Panc1 (cell line): ENCODE measurements around the gene BSND. TPM values are rescaled to one million over a fixed set of nuclear protein-coding genes. Genes with fewer than 3 reads are reported as not detected.

Experiments used
- ATAC-seq: fragments of 200-7000 bp; cut with Tn5 transposase; 2 replicates; pipeline ENCODE4 v1.9.1; 2020; ENCODE audit warnings: mild to moderate bottlenecking, moderate library complexity
- BruUV-seq: library from RNA; stranded (reverse); fragments of 400-500 nt; replicated peaks from 2 replicates; lab custom pipeline; 2021; lab: Mats Ljungman, UMichigan
- CTCF ChIA-PET: fragments of 300-600 bp; sonication (Branson Sonifier 250); formaldehyde crosslinking; loops from one replicate; lab custom pipeline; 2022; ENCODE audit warnings: antibody characterized with exemption; lab: Charles Lee
- POLR2A ChIA-PET: fragments of 300-600 bp; sonication (Branson Sonifier 250); formaldehyde crosslinking; loops from one replicate; lab custom pipeline; 2022; ENCODE audit warnings: antibody characterized with exemption; lab: Charles Lee
- DNase-seq: peaks from one replicate; pipeline ENCODE4 v3.0.0-alpha.2; 2010; ENCODE audit warnings: low read depth, low spot score
- H3K27ac ChIP-seq: 2 replicates; pipeline ENCODE4 v1.5.1; 2011; ENCODE audit warnings: mild to moderate bottlenecking, low read length, inconsistent platforms
- H3K27me3 ChIP-seq: fragments of 200-500 bp; sonication (Bioruptor generic); 2 replicates; pipeline ENCODE4 v1.6.0; 2014; ENCODE audit warnings: low read length, inconsistent platforms; ENCODE audit not compliant: control insufficient read depth, insufficient read depth
- H3K36me3 ChIP-seq: fragments of 200-500 bp; sonication (Bioruptor generic); 2 replicates; pipeline ENCODE4 v1.5.1; 2014; ENCODE audit warnings: inconsistent platforms, mild to moderate bottlenecking, low read length, moderate library complexity; ENCODE audit not compliant: control insufficient read depth, insufficient read depth
- H3K4me1 ChIP-seq: 2 replicates; pipeline ENCODE4 v1.5.1; 2011; ENCODE audit warnings: inconsistent platforms, mild to moderate bottlenecking, low read length, moderate library complexity; ENCODE audit not compliant: control insufficient read depth, insufficient read depth
- H3K4me3 ChIP-seq, 2 experiments: 2 replicates each; pipeline ENCODE4 v1.5.1; 2011 to 2012; ENCODE audit warnings: low read depth in 2 of 2, low read length in 2 of 2, mild to moderate bottlenecking in 2 of 2, inconsistent platforms in 1 of 2, moderate library complexity in 1 of 2
- H3K9me3 ChIP-seq: fragments of 200-500 bp; sonication (Bioruptor generic); 2 replicates; pipeline ENCODE4 v1.5.1; 2014; ENCODE audit warnings: low read depth, mild to moderate bottlenecking, inconsistent platforms, low read length, moderate library complexity; ENCODE audit not compliant: control insufficient read depth, insufficient read depth
- CTCF ChIP-seq: fragments of 450-650 bp; IDR thresholded peaks from 2 replicates; pipeline ENCODE4 v1.5.1; 2017; ENCODE audit warnings: mild to moderate bottlenecking
- POLR2AphosphoS5 ChIP-seq: IDR thresholded peaks from 2 replicates; pipeline ENCODE4 v1.6.1; 2012; ENCODE audit warnings: mild to moderate bottlenecking, low read depth, low read length, moderate library complexity
- REST ChIP-seq, 2 experiments: IDR thresholded peaks; 2 replicates each; pipeline ENCODE4 v1.6.1; 2011 to 2012; ENCODE audit warnings: low read depth in 2 of 2, control low read depth in 1 of 2, low read length in 1 of 2, mild to moderate bottlenecking in 1 of 2, moderate library complexity in 1 of 2; ENCODE audit not compliant: insufficient read depth in 1 of 2
- SIN3A ChIP-seq: IDR thresholded peaks from 2 replicates; pipeline ENCODE4 v1.6.1; 2012; ENCODE audit warnings: low read depth, mild to moderate bottlenecking, low read length, moderate library complexity, borderline replicate concordance; ENCODE audit not compliant: insufficient read depth
- TCF7L2 ChIP-seq: IDR thresholded peaks from 2 replicates; pipeline ENCODE4 v1.6.1; 2011; ENCODE audit warnings: mild to moderate bottlenecking, low read depth, low read length, inconsistent platforms
- in situ Hi-C: cut with HindIII; loops from 2 replicates; pipeline ENCODE4 v1.10.0; 2016; ENCODE audit warnings: low sequenced_read_pairs, low pct_unique_long_range_greater_than_20kb
- intact Hi-C: fragments of 100-400 bp; cut with micrococcal nuclease; formaldehyde crosslinking; loops from one replicate; pipeline ENCODE4 v1.10.0; 2022; ENCODE audit not compliant: unreplicated experiment
- total RNA-seq: library from RNA; stranded (reverse); gene quantifications from one replicate; pipeline ENCODE4 v1.2.1, GENCODE V29; 2021; ENCODE audit not compliant: unreplicated experiment

Gene BSND
- total RNA-seq, 1 experiment from 2014 or later: not detected

- ATAC-seq (no peak), DNase-seq (no peak)
- TF ChIP-seq REST (IDR thresholded peaks at IDR 0.05; ENCODE audit: insufficient read depth in 1 of 2, low read depth in 2 of 2, low read length in 1 of 2) (no peak), CTCF (no peak), SIN3A (no peak), POLR2AphosphoS5 (no peak), TCF7L2 (no peak)
- H3K27ac ChIP-seq: no peak overlapping the region
- ChIA-PET CTCF (interaction anchor here (1.6 kb wide), 1 partner anchor 104 kb away, joined by 4 read pairs; no protein-coding TSS in a partner anchor), POLR2A (no interaction called here)
- no peaks in the 10 kb centered on the region for H3K9me3 ChIP-seq
- no peaks in the 10 kb centered on the region for H3K4me1 ChIP-seq
- in situ Hi-C loops (no loop called here), intact Hi-C loops (no loop called here)
- no peaks in the 10 kb centered on the region for H3K36me3 ChIP-seq
- H3K27me3 ChIP-seq: no peaks in the 10 kb centered on the region
- no TSS peak for BruUV-seq
- no peak overlapping the region for H3K4me3 ChIP-seq
Observed at GRCh38 chr1:55049271-55049913, 50.7 kb downstream of the BSND start.

GRCh38 chr1:55049914-55050278 is 51.2 kb downstream of the BSND start:
- no TSS peak for BruUV-seq
- no peak overlapping the region for H3K4me3 ChIP-seq
- H3K36me3 ChIP-seq: no peaks in the 10 kb centered on the region
- no peaks in the 10 kb centered on the region for H3K4me1 ChIP-seq
- no peaks in the 10 kb centered on the region for H3K27me3 ChIP-seq
- ChIA-PET CTCF (interaction anchor here (1.6 kb wide), 1 partner anchor 105 kb away, joined by 4 read pairs; no protein-coding TSS in a partner anchor), POLR2A (no interaction called here)
- intact Hi-C loops: no loop called here
- DNase-seq (no peak), ATAC-seq (no peak)
- TF ChIP-seq SIN3A (no peak), REST (IDR thresholded peaks at IDR 0.05; ENCODE audit: insufficient read depth in 1 of 2, low read depth in 2 of 2, low read length in 1 of 2) (no peak), POLR2AphosphoS5 (no peak), CTCF (no peak), TCF7L2 (no peak)
- no peak overlapping the region for H3K27ac ChIP-seq
- in situ Hi-C loops: no loop called here
- H3K9me3 ChIP-seq: no peaks in the 10 kb centered on the region
